Small intestine (tissue), 7 donors: ENCODE measurements around the gene PARP8. TPM values are rescaled to one million over a fixed set of nuclear protein-coding genes. Genes with fewer than 3 reads are reported as not detected.

Experiments
- DNase-seq, 2 donors: peaks; one replicate each; pipeline versions ENCODE4 v3.0.0 to v3.0.0-alpha.2; 2013
- FAIRE-seq: peaks from 2 replicates; lab custom pipeline; 2012; peaks lifted over from hg19 to GRCh38; lab: Jason Lieb, UNC
- H3K27ac ChIP-seq, 3 donors: one replicate each; pipeline ENCODE4 v1.5.1; 2013; ENCODE audit warnings: low read length in 2 of 3, mild to moderate bottlenecking in 2 of 3, control low read depth in 1 of 3, inconsistent platforms in 1 of 3, low read depth in 1 of 3, moderate library complexity in 1 of 3
- H3K27me3 ChIP-seq, 3 donors: one replicate each; pipeline ENCODE4 v1.6.1; 2013; ENCODE audit warnings: low read length in 3 of 3, inconsistent platforms in 1 of 3; ENCODE audit not compliant: control insufficient read depth in 3 of 3, insufficient read depth in 3 of 3
- H3K36me3 ChIP-seq, 3 donors: one replicate each; pipeline ENCODE4 v1.6.1; 2013; ENCODE audit warnings: low read length in 3 of 3, inconsistent platforms in 1 of 3, low read depth in 1 of 3, mild to moderate bottlenecking in 1 of 3, moderate library complexity in 1 of 3; ENCODE audit not compliant: control insufficient read depth in 3 of 3, insufficient read depth in 2 of 3
- H3K4me1 ChIP-seq, 3 donors: one replicate each; pipeline ENCODE4 v1.6.1; 2013; ENCODE audit warnings: low read length in 2 of 3, inconsistent platforms in 1 of 3, low read depth in 1 of 3, mild to moderate bottlenecking in 1 of 3, moderate library complexity in 1 of 3; ENCODE audit not compliant: control insufficient read depth in 3 of 3, insufficient read depth in 2 of 3
- H3K4me3 ChIP-seq, 3 donors: one replicate each; pipeline ENCODE4 v1.5.1; 2013; ENCODE audit warnings: low read length in 3 of 3, control low read depth in 1 of 3, inconsistent platforms in 1 of 3, low read depth in 1 of 3, mild to moderate bottlenecking in 1 of 3, moderate library complexity in 1 of 3
- H3K9me3 ChIP-seq, 2 donors: one replicate each; pipeline ENCODE4 v1.6.1; 2013; ENCODE audit warnings: low read depth in 1 of 2, low read length in 1 of 2; ENCODE audit not compliant: control insufficient read depth in 2 of 2, insufficient read depth in 1 of 2
- WGBS, 3 donors: extraction: QIAGEN DNeasy Blood & Tissue Kit; methylation state at CpG; one replicate each; pipeline ENCODE4 v1.1.7; 2013; 5-methylcytosine and 5-hydroxymethylcytosine counted together
- polyA plus RNA-seq, 4 donors: library from polyadenylated mRNA; stranded (reverse) in 3 of 4; unstranded in 1 of 4; fragments of 200-250 nt in 3 of 4; fragments of 120-200 nt in 1 of 4; gene quantifications; one replicate each; pipeline versions ENCODE4 v1.2.1 to v1.2.3, GENCODE V29; 2013
- donor health status: healthy with polysubstance abuse.
- donor health status: control.
- donor health status: control.
- donor health status: Bipolar disorder and iron deficiency.
- donor health status: healthy.

PARP8 gene
- polyA plus RNA-seq, 4 donors: 6.5 to 11.9 (median 9.8) TPM

DNA sequence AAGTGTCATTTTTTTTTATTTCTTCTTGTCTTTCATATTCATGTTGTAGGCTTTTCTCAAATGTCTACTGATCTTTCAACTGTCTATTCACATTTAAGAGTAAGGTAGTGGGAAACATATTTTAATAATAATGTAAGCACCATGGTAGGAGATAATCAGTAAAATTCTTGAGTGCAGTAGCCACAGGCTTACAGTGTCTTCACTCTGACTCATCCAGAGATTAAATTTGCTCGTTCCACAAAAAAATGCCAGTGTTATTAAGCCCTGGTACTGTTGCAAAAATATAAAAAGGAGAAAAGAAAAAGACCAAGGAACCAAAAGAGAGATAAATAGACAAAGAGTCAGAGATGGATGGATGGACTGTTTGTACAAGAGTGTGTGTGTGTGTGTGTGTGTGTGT lies 43.0 kb downstream of the PARP8 start:
- no peak overlapping the region for H3K4me3 ChIP-seq
- no peak overlapping the region for H3K27ac ChIP-seq
- peaks cover 0 to 4% (median 2%) of the 10 kb centered on the region in 3 donors for H3K4me1 ChIP-seq
- WGBS, 3 donors: 58 to 71% (median 70%) methylated on average over 1 of the region's 1 CpG
- FAIRE-seq (no peak), DNase-seq (no peak)
- H3K36me3 ChIP-seq: no peaks in the 10 kb centered on the region
- H3K27me3 ChIP-seq: no peaks in the 10 kb centered on the region
- no peaks in the 10 kb centered on the region for H3K9me3 ChIP-seq

DNA sequence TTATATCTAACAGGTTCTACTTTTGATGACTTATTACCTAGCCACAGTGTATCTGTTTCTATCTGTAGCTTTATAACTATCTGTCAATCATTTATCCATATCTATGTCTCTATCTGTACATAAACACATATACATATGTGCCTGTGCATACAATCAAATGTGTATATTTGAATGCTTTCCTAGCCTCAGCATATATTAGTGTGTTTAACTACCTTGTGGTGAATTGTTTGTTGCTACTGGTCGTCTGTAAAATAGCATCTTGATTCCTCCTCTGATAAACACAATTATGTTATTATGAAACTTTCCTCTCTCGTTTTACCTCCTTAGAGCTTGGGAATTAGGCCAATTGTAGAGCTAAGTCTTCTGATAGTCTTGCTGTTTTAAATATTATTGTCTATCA lies 44.4 kb downstream of the PARP8 start:
- DNase-seq (no peak), FAIRE-seq (no peak)
- Histone ChIP-seq H3K27me3 (no peaks in the 10 kb centered on the region), H3K27ac (peak overlapping the region; percentile 48 to 76 (median 70)), H3K9me3 (no peaks in the 10 kb centered on the region), H3K4me1 (peaks cover 0 to 4% (median 2%) of the 10 kb centered on the region in 3 donors), H3K4me3 (no peak overlapping the region), H3K36me3 (no peaks in the 10 kb centered on the region)
- WGBS, 3 donors: 2 to 20% (median 5%) methylated on average over 2 of the region's 2 CpGs

DNA sequence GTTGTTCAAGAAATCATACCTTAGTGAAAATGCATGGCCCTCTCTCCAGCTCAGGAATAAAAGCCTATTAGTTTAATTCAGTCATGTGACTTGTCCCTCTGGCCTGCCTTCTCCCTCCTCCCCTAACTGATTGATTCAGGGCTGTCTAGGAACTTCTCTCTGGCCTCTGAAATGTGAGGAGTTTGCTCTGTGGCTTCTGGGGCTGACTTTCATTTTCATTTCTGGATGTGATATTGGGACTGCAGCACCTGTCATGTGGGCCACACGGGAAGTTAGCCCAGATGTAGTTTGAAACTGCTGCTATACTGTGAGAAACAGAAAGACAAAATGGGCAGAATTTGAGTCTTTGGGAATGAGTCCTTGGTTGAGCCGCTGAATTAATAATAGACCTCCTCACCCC lies 44.8 kb downstream of the PARP8 start:
- Histone ChIP-seq H3K9me3 (no peaks in the 10 kb centered on the region), H3K4me1 (peaks cover 0 to 5% (median 5%) of the 10 kb centered on the region in 3 donors), H3K36me3 (no peaks in the 10 kb centered on the region), H3K4me3 (peak overlapping the region in 1 of 3 donors; percentile 42), H3K27ac (peak overlapping the region; percentile 48 to 76 (median 70)), H3K27me3 (no peaks in the 10 kb centered on the region)
- WGBS, 3 donors: 2 to 25% (median 6%) methylated on average over 2 of the region's 2 CpGs
- FAIRE-seq (peak; percentile 89), DNase-seq (peak; percentile 80 to 92)

DNA sequence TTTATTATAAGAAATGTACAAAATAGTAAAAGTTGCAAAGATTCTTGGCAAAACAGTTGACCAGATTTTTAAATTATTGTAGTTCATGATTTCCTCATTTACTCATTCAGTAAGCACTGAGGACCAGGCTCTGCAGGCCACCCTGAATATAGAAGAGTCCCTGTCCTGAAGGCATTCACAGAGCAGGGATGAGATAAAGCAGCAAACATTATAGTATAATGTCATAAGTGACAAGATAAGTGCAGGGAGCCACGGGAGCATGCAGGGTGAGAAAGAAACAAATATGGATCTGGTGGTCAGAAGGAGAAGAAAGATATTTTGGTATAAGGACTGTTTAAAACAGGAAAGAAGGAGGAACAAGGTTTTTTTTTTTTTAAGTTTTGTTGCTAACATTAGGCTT lies 46.0 kb downstream of the PARP8 start:
- Histone ChIP-seq H3K27ac (no peak overlapping the region), H3K9me3 (no peaks in the 10 kb centered on the region), H3K4me1 (peaks cover 5 to 15% (median 13%) of the 10 kb centered on the region in 3 donors), H3K36me3 (no peaks in the 10 kb centered on the region), H3K27me3 (no peaks in the 10 kb centered on the region), H3K4me3 (no peak overlapping the region)
- WGBS, 3 donors: 53 to 60% (median 56%) methylated on average over 1 of the region's 1 CpG
- FAIRE-seq: no peak
- no peak for DNase-seq

DNA sequence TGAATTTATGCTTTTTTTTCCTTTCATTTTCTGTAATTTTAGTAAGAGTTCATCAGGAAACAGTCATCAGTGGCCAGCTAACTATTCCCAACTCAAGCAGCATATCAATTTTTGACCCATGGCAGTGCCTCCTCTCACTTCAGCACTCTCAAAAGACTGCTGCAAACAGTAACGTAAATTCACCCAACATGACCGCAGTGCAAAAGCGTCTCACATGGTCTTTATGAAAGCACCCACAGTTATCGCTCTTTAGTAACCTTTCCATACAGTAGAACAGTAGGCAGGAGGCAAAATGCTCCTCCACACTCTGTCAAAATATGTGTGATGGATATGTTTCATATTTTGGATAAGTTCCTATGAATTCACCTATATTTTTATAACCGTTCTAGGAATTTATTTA lies 48.6 kb downstream of the PARP8 start:
- Histone ChIP-seq H3K4me1 (peaks cover 5 to 15% (median 14%) of the 10 kb centered on the region in 3 donors), H3K9me3 (no peaks in the 10 kb centered on the region), H3K4me3 (no peak overlapping the region), H3K27ac (no peak overlapping the region), H3K27me3 (no peaks in the 10 kb centered on the region), H3K36me3 (no peaks in the 10 kb centered on the region)
- FAIRE-seq (no peak), DNase-seq (no peak)
- WGBS, 3 donors: 90 to 96% (median 96%) methylated on average over 5 of the region's 5 CpGs

DNA sequence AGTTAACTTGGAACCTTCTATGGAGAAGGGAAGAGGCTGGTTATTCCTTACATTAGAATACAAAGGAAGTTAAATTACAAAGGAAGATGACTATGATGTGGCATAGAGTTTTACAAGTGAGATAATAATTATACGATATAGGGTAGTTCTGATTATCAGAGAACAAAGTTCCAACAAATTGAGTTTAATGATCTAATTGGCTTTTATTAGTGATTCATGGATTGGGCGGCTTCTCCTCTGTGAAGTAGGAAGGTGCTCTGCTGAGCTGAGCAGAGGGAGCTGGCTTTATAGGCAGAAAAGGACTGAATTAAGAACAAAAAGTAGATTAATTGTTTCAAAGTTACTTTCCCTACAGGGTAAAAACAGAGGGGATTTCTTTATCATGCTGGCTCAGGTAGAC lies 49.7 kb downstream of the PARP8 start:
- Histone ChIP-seq H3K27ac (peak overlapping the region in 1 of 3 donors; percentile 4), H3K27me3 (no peaks in the 10 kb centered on the region), H3K4me3 (no peak overlapping the region), H3K9me3 (no peaks in the 10 kb centered on the region), H3K36me3 (no peaks in the 10 kb centered on the region), H3K4me1 (peaks cover 5 to 19% (median 14%) of the 10 kb centered on the region in 3 donors)
- FAIRE-seq (no peak), DNase-seq (peak in 1 of 2 donors; percentile 77)
- WGBS, 3 donors: 30 to 67% (median 56%) methylated on average over 2 of the region's 2 CpGs

DNA sequence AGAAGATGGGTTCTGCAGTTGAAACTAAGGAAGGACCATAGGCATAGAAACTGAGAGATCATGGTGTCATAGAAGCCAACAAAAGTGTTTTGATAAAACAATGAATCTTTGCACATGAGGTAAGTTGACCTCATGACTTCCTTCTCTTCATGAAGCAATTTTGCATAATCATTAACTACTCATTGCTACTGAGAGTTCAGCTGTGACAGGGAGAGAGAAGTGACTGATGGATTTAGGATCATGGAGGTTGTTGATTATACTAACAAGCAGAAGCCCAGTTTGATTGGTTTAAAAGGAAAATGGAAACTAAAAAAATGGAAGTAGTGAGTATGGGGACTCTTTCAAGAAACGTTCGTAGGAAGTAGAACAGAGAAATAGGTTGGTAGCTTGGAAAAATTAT lies 51.2 kb downstream of the PARP8 start:
- Histone ChIP-seq H3K27me3 (no peaks in the 10 kb centered on the region), H3K4me1 (peaks cover 5 to 21% (median 10%) of the 10 kb centered on the region in 3 donors), H3K4me3 (no peak overlapping the region), H3K27ac (peak overlapping the region in 1 of 3 donors; percentile 67), H3K9me3 (no peaks in the 10 kb centered on the region), H3K36me3 (no peaks in the 10 kb centered on the region)
- FAIRE-seq: peak; percentile 72
- peak; percentile 77 to 85 for DNase-seq
- 24 to 60% (median 37%) methylated on average over 2 of the region's 2 CpGs for WGBS, 3 donors

DNA sequence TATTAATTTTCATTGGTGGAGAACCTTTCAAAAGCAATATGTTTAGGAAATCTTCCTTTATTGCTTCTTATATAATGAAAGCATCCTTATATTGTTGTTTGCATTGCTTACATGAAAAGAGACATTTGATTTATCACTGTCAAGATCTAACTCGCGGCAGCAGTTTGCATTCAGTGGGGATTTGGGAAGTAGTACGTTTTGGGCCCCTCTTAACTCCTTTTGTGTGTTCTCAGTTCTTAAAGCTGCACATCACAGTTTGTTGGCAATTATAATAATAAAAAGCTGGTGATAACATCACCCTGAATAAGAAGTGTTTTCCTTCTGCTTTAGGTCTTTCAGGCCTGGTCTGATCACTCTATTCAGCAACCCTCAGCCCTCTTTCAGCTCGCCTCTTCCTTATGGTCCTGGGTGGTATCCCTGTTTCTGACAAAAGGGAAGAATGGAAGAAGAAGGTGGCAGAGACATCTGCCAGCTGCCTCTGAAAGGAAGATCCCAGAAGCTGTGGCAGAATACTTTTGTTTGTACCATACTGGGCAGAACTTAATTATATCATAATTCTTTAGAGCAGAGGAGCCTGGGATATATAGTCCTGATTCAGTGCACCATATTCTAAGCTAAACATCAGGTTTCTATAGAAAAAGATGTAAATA lies 53.7 kb downstream of the PARP8 start:
- H3K36me3 ChIP-seq: no peaks in the 10 kb centered on the region
- DNase-seq: no peak
- no peak overlapping the region for H3K4me3 ChIP-seq
- H3K27me3 ChIP-seq: no peaks in the 10 kb centered on the region
- no peaks in the 10 kb centered on the region for H3K9me3 ChIP-seq
- peaks cover 5 to 23% (median 10%) of the 10 kb centered on the region in 3 donors for H3K4me1 ChIP-seq
- no peak overlapping the region for H3K27ac ChIP-seq
- FAIRE-seq: no peak
- 68 to 88% (median 88%) methylated on average over 4 of the region's 4 CpGs for WGBS, 3 donors
